ENCODE results near the gene ZNF383. TPM values are rescaled to one million over a fixed set of nuclear protein-coding genes. Genes with fewer than 3 reads are reported as not detected.
A peak's percentile ranks its signal among the peaks of the same experiment; 100 is the strongest.
"Not testable (repeated sequence)": the region's sequence is repeated elsewhere in the genome, so short reads cannot be mapped to it uniquely, and the experiment has no call there.

The ZNF383 gene
- polyA plus RNA-seq, result 1 to 10 TPM; 5.9 to 8.7 (median 7.9) TPM

GRCh38 chr19:37217775-37218591, at the start of gene ZNF383:
Gene ZNF383 (plus strand): TSS chr19:37218214. CDS start chr19:37230454, 12,240 bp downstream.
- peaks cover 31 to 42% of the 10 kb centered on the region in 2 donors for H3K4me1 Mint-ChIP-seq
- H3K4me3 Mint-ChIP-seq, result peak within 1 kb of the TSS; percentile 93 to 98 (median 96)
- H3K27me3 Mint-ChIP-seq (ENCODE audit: low read depth in 3 of 3), result peaks cover 0 to 6% (median 2%) of the 10 kb centered on the region in 3 donors
- H3K27ac Mint-ChIP-seq, result peak within 1 kb of the TSS; percentile 91 to 99 (median 94)
- H3K36me3 Mint-ChIP-seq, result peaks cover 11 to 21% (median 12%) of the 10 kb centered on the region in 3 donors
- H3K9me3 Mint-ChIP-seq, result peaks cover 0 to 2% (median 0%) of the 10 kb centered on the region in 6 donors
- DNase-seq, result peak; percentile 83 to 84 (median 83)

- H3K4me3 Mint-ChIP-seq, result no peak within 1 kb of the TSS
- DNase-seq, result peak; percentile 90 to 93 (median 92)
- peaks cover 0 to 32% of the 10 kb centered on the region in 2 donors for H3K4me1 Mint-ChIP-seq
- H3K9me3 Mint-ChIP-seq, result peaks cover under 1 to 9% (median 4%) of the 10 kb centered on the region in 6 donors
- peaks cover 23 to 32% (median 30%) of the 10 kb centered on the region in 3 donors for H3K36me3 Mint-ChIP-seq
- no peaks in the 10 kb centered on the region for H3K27me3 Mint-ChIP-seq (ENCODE audit: low read depth in 3 of 3)
- no peak within 1 kb of the TSS for H3K27ac Mint-ChIP-seq
Measured at GRCh38 chr19:37172368-37173366, 45.3 kb upstream of the ZNF383 start, which contains the start of gene ZNF585A. Gene ZNF585A (minus strand): TSS chr19:37172695. CDS start chr19:37169910, 2,785 bp downstream.

- not testable (repeated sequence) for H3K4me1 Mint-ChIP-seq; H3K27ac Mint-ChIP-seq; H3K27me3 Mint-ChIP-seq (ENCODE audit: low read depth in 3 of 3); H3K4me3 Mint-ChIP-seq; DNase-seq
- peaks cover 65 to 74% (median 73%) of the 10 kb centered on the region in 3 donors for H3K36me3 Mint-ChIP-seq
- H3K9me3 Mint-ChIP-seq, result peaks cover 50 to 92% (median 86%) of the 10 kb centered on the region in 6 donors
Measured at GRCh38 chr19:37186071-37186470, 31.9 kb upstream of the ZNF383 start.

- H3K27me3 Mint-ChIP-seq (ENCODE audit: low read depth in 3 of 3); DNase-seq; H3K4me1 Mint-ChIP-seq; H3K4me3 Mint-ChIP-seq; H3K27ac Mint-ChIP-seq: not testable (repeated sequence)
- Mint-ChIP-seq H3K9me3 (peaks cover 19 to 51% (median 40%) of the 10 kb centered on the region in 6 donors), H3K36me3 (peaks cover 54 to 81% (median 71%) of the 10 kb centered on the region in 3 donors)
Measured at GRCh38 chr19:37195248-37195647, 22.8 kb upstream of the ZNF383 start.

GRCh38 chr19:37197115-37197514, 20.9 kb upstream of the ZNF383 start:
- peaks cover 13 to 41% (median 26%) of the 10 kb centered on the region in 6 donors for H3K9me3 Mint-ChIP-seq
- H3K4me1 Mint-ChIP-seq; H3K27ac Mint-ChIP-seq; DNase-seq; H3K4me3 Mint-ChIP-seq; H3K27me3 Mint-ChIP-seq (ENCODE audit: low read depth in 3 of 3): not testable (repeated sequence)
- peaks cover 45 to 67% (median 65%) of the 10 kb centered on the region in 3 donors for H3K36me3 Mint-ChIP-seq

- H3K36me3 Mint-ChIP-seq, result peaks cover 43 to 67% (median 66%) of the 10 kb centered on the region in 3 donors
- H3K27ac Mint-ChIP-seq, result no peak overlapping the region
- peaks cover 10 to 39% (median 24%) of the 10 kb centered on the region in 6 donors for H3K9me3 Mint-ChIP-seq
- H3K27me3 Mint-ChIP-seq (ENCODE audit: low read depth in 3 of 3), result peaks cover 0 to 2% (median 0%) of the 10 kb centered on the region in 3 donors
- DNase-seq, result no peak
- H3K4me3 Mint-ChIP-seq, result no peak overlapping the region
- H3K4me1 Mint-ChIP-seq, result no peaks in the 10 kb centered on the region
Measured at GRCh38 chr19:37197768-37198167, 20.2 kb upstream of the ZNF383 start.

- Mint-ChIP-seq H3K4me3 (peak overlapping the region; percentile 93 to 98 (median 96)), H3K4me1 (peaks cover 31 to 37% of the 10 kb centered on the region in 2 donors), H3K27me3 (ENCODE audit: low read depth in 3 of 3) (peaks cover 0 to 6% (median 2%) of the 10 kb centered on the region in 3 donors), H3K9me3 (peaks cover 0 to 2% (median 0%) of the 10 kb centered on the region in 6 donors), H3K36me3 (peaks cover 6 to 17% (median 6%) of the 10 kb centered on the region in 3 donors), H3K27ac (peak overlapping the region; percentile 91 to 99 (median 94))
- DNase-seq, result no peak
Measured at GRCh38 chr19:37217480-37217774, 587 bp upstream of the ZNF383 start.

- H3K9me3 Mint-ChIP-seq, result peaks cover 0 to 2% (median 0%) of the 10 kb centered on the region in 6 donors
- H3K4me3 Mint-ChIP-seq, result peak overlapping the region; percentile 93 to 98 (median 96)
- peaks cover 0 to 6% (median 2%) of the 10 kb centered on the region in 3 donors for H3K27me3 Mint-ChIP-seq (ENCODE audit: low read depth in 3 of 3)
- peak overlapping the region; percentile 91 to 99 (median 94) for H3K27ac Mint-ChIP-seq
- peak; percentile 14 to 32 (median 23) for DNase-seq
- peaks cover 14 to 24% (median 14%) of the 10 kb centered on the region in 3 donors for H3K36me3 Mint-ChIP-seq
- H3K4me1 Mint-ChIP-seq, result peaks cover 31 to 44% of the 10 kb centered on the region in 2 donors
Measured at GRCh38 chr19:37218592-37218935, 550 bp downstream of the ZNF383 start.

GRCh38 chr19:37220383-37220782, 2.4 kb downstream of the ZNF383 start:
- Mint-ChIP-seq H3K9me3 (no peaks in the 10 kb centered on the region), H3K4me1 (peaks cover 31 to 44% of the 10 kb centered on the region in 2 donors), H3K36me3 (peaks cover 16 to 24% (median 18%) of the 10 kb centered on the region in 3 donors), H3K27ac (peak overlapping the region in 3 of 6 donors; percentile 57 to 80 (median 65)), H3K4me3 (peak overlapping the region in 3 of 5 donors; percentile 13 to 96 (median 17)), H3K27me3 (ENCODE audit: low read depth in 3 of 3) (peaks cover 2 to 6% (median 2%) of the 10 kb centered on the region in 3 donors)
- DNase-seq, result no peak

- Mint-ChIP-seq H3K27ac (peak overlapping the region in 1 of 6 donors; percentile 57), H3K4me3 (no peak overlapping the region), H3K36me3 (peaks cover 21 to 30% (median 25%) of the 10 kb centered on the region in 3 donors), H3K27me3 (ENCODE audit: low read depth in 3 of 3) (peaks cover 2 to 6% (median 3%) of the 10 kb centered on the region in 3 donors), H3K9me3 (no peaks in the 10 kb centered on the region), H3K4me1 (peaks cover 31 to 44% of the 10 kb centered on the region in 2 donors)
- DNase-seq, result no peak
Measured at GRCh38 chr19:37221136-37221535, 3.1 kb downstream of the ZNF383 start.

- H3K27me3 Mint-ChIP-seq (ENCODE audit: low read depth in 3 of 3), result peaks cover 0 to 3% (median 0%) of the 10 kb centered on the region in 3 donors
- H3K4me1 Mint-ChIP-seq, result peaks cover 0 to 8% of the 10 kb centered on the region in 2 donors
- H3K9me3 Mint-ChIP-seq, result no peaks in the 10 kb centered on the region
- no peak overlapping the region for H3K4me3 Mint-ChIP-seq
- peaks cover 40 to 53% (median 53%) of the 10 kb centered on the region in 3 donors for H3K36me3 Mint-ChIP-seq
- peak overlapping the region in 1 of 6 donors; percentile 34 for H3K27ac Mint-ChIP-seq
- DNase-seq, result no peak
Measured at GRCh38 chr19:37226248-37226647, 8.2 kb downstream of the ZNF383 start.

GRCh38 chr19:37227996-37228395, 10.0 kb downstream of the ZNF383 start:
- Mint-ChIP-seq H3K27ac (no peak overlapping the region), H3K9me3 (peaks cover 0 to 6% (median 0%) of the 10 kb centered on the region in 6 donors), H3K4me3 (no peak overlapping the region), H3K27me3 (ENCODE audit: low read depth in 3 of 3) (peaks cover 0 to 3% (median 0%) of the 10 kb centered on the region in 3 donors), H3K36me3 (peaks cover 43 to 62% (median 56%) of the 10 kb centered on the region in 3 donors), H3K4me1 (peaks cover 0 to 2% of the 10 kb centered on the region in 2 donors)
- DNase-seq, result peak; percentile 15 to 32 (median 28)

- no peak for DNase-seq
- Mint-ChIP-seq H3K27ac (no peak overlapping the region), H3K36me3 (peaks cover 62 to 65% (median 63%) of the 10 kb centered on the region in 3 donors), H3K4me1 (no peaks in the 10 kb centered on the region), H3K9me3 (peaks cover 47 to 92% (median 83%) of the 10 kb centered on the region in 6 donors), H3K4me3 (no peak overlapping the region), H3K27me3 (ENCODE audit: low read depth in 3 of 3) (peaks cover 0 to 4% (median 3%) of the 10 kb centered on the region in 3 donors)
Measured at GRCh38 chr19:37243206-37243632, 25.2 kb downstream of the ZNF383 start.
